Suprapubic skin (tissue), 4 donors: ENCODE measurements around the gene DCAF15.

ENCODE experiments used
- POLR2A ChIP-seq, 2 donors: fragments of 450-650 bp; IDR thresholded peaks; one replicate each; pipeline ENCODE4 v1.6.1; 2017; ENCODE audit warnings: antibody characterized with exemption in 2 of 2, mild to moderate bottlenecking in 2 of 2, moderate library complexity in 2 of 2
- POLR2AphosphoS5 ChIP-seq, 3 donors: sonication (generic); formaldehyde crosslinking; IDR thresholded peaks; one replicate each; pipeline ENCODE4 v1.6.1; 2017; ENCODE audit warnings: antibody characterized with exemption in 3 of 3

DNA sequence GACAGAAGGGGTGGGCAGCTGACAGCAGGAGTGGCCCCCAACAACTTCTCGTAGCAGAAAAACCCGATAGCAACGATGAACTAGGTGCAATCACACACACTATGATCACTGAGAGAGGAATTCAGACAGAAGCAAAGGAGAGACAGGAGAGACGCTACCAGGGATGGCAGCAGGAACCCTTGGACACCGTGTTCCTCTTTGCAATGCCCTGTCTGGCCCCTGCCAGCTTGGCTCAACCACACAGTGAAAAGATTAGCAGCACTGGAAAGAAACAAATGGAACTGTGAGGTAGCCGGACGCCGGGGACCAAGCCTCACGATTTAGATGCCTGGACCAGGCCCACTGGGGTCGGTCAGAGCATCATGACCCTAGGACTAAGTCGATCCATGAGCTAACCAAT, 23.6 kb downstream of the DCAF15 start:
- TF ChIP-seq POLR2A (IDR thresholded peaks at IDR 0.05) (no peak), POLR2AphosphoS5 (IDR thresholded peaks at IDR 0.05) (no peak)
